Left ventricle myocardium inferior (tissue), 1 donor: Measurements from ENCODE around the gene ACR. TPM values are rescaled to one million over a fixed set of nuclear protein-coding genes. Genes with fewer than 3 reads are reported as not detected.

Experiments used
- DNase-seq: peaks from one replicate; pipeline ENCODE4 v3.0.0-alpha.2; 2020
- H3K27ac ChIP-seq: fragments of 200-600 bp; replicated peaks from 2 replicates; pipeline ENCODE4 v1.8.0; 2021
- H3K27me3 ChIP-seq: fragments of 200-600 bp; 2 replicates; pipeline ENCODE4 v1.8.0; 2021; ENCODE audit warnings: low read depth
- H3K36me3 ChIP-seq: fragments of 200-600 bp; 2 replicates; pipeline ENCODE4 v1.8.0; 2021
- H3K4me1 ChIP-seq: fragments of 200-600 bp; 2 replicates; pipeline ENCODE4 v1.8.0; 2021
- H3K4me3 ChIP-seq: fragments of 200-600 bp; 2 replicates; pipeline ENCODE4 v1.8.0; 2021; ENCODE audit warnings: mild to moderate bottlenecking, moderate library complexity
- H3K9me3 ChIP-seq: fragments of 200-600 bp; replicated peaks from 2 replicates; pipeline ENCODE4 v1.8.0; 2021
- intact Hi-C: fragments of 100-400 bp; cut with micrococcal nuclease; formaldehyde crosslinking; loops from one replicate; pipeline ENCODE4 v1.11.0; 2022
- total RNA-seq: library from RNA; stranded (reverse); fragmentation: NEBNext Ultra II Directional; extraction: Animal tissue kit (Norgen Biotek cat#: 25700); gene quantifications from one replicate; pipeline ENCODE4 v1.2.1, GENCODE V29; 2021
- TF ChIP-seq, protein P1 (sequence below): fragments of 200-600 bp; IDR thresholded peaks from 2 replicates; pipeline ENCODE4 v1.8.0; 2021; ENCODE audit warnings: antibody characterized with exemption, mild to moderate bottlenecking, borderline replicate concordance
- donor health status: DM: no; HTN: yes; CAD: no; lungs with severe emphysema.

The ACR gene
- total RNA-seq, 1 donor from 2014 or later = 0.30 TPM

DNA sequence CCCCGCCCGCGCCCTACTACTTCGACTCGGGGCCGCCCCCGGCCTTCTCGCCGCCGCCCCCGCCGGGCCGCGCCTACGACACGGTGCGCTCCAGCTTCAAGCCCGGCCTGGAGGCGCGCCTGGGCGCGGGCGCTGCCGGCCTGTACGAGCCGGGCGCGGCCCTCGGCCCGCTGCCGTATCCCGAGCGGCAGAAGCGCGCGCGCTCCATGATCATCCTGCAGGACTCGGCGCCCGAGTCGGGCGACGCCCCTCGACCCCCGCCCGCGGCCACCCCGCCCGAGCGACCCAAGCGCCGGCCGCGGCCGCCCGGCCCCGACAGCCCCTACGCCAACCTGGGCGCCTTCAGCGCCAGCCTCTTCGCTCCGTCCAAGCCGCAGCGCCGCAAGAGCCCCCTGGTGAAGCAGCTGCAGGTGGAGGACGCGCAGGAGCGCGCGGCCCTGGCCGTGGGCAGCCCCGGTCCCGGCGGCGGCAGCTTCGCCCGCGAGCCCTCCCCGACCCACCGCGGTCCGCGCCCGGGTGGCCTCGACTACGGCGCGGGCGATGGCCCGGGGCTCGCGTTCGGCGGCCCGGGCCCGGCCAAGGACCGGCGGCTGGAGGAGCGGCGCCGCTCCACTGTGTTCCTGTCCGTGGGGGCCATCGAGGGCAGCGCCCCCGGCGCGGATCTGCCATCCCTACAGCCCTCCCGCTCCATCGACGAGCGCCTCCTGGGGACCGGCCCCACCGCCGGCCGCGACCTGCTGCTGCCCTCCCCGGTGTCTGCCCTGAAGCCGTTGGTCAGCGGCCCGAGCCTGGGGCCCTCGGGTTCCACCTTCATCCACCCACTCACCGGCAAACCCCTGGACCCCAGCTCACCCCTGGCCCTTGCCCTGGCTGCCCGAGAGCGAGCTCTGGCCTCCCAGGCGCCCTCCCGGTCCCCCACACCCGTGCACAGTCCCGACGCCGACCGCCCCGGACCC, 17.4 kb upstream of the ACR start:
- Histone ChIP-seq H3K9me3 (no peaks in the 10 kb centered on the region), H3K27me3 (peaks cover 42% of the 10 kb centered on the region), H3K27ac (peak overlapping the region; percentile 27), H3K36me3 (peaks cover 22% of the 10 kb centered on the region), H3K4me1 (peaks cover 53% of the 10 kb centered on the region), H3K4me3 (peak overlapping the region; percentile 41)
- intact Hi-C loops = no loop called here
- DNase-seq = no peak
- TF ChIP-seq, protein P1, sequence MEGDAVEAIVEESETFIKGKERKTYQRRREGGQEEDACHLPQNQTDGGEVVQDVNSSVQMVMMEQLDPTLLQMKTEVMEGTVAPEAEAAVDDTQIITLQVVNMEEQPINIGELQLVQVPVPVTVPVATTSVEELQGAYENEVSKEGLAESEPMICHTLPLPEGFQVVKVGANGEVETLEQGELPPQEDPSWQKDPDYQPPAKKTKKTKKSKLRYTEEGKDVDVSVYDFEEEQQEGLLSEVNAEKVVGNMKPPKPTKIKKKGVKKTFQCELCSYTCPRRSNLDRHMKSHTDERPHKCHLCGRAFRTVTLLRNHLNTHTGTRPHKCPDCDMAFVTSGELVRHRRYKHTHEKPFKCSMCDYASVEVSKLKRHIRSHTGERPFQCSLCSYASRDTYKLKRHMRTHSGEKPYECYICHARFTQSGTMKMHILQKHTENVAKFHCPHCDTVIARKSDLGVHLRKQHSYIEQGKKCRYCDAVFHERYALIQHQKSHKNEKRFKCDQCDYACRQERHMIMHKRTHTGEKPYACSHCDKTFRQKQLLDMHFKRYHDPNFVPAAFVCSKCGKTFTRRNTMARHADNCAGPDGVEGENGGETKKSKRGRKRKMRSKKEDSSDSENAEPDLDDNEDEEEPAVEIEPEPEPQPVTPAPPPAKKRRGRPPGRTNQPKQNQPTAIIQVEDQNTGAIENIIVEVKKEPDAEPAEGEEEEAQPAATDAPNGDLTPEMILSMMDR = no peak

DNA sequence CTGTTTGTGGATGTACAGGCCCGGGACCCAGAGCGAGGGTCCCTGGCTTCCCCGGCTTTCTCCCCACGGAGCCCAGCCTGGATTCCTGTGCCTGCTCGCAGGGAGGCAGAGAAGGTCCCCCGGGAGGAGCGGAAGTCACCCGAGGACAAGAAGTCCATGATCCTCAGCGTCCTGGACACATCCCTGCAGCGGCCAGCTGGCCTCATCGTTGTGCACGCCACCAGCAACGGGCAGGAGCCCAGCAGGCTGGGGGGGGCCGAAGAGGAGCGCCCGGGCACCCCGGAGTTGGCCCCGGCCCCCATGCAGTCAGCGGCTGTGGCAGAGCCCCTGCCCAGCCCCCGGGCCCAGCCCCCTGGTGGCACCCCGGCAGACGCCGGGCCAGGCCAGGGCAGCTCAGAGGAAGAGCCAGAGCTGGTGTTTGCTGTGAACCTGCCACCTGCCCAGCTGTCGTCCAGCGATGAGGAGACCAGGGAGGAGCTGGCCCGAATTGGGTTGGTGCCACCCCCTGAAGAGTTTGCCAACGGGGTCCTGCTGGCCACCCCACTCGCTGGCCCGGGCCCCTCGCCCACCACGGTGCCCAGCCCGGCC, 16.7 kb upstream of the ACR start:
- Histone ChIP-seq H3K36me3 (peaks cover 26% of the 10 kb centered on the region), H3K4me3 (no peak overlapping the region), H3K4me1 (peaks cover 61% of the 10 kb centered on the region), H3K27me3 (peaks cover 42% of the 10 kb centered on the region), H3K27ac (peak overlapping the region; percentile 27), H3K9me3 (no peaks in the 10 kb centered on the region)
- DNase-seq = no peak
- intact Hi-C loops = no loop called here
- TF ChIP-seq, protein P1 = no peak

DNA sequence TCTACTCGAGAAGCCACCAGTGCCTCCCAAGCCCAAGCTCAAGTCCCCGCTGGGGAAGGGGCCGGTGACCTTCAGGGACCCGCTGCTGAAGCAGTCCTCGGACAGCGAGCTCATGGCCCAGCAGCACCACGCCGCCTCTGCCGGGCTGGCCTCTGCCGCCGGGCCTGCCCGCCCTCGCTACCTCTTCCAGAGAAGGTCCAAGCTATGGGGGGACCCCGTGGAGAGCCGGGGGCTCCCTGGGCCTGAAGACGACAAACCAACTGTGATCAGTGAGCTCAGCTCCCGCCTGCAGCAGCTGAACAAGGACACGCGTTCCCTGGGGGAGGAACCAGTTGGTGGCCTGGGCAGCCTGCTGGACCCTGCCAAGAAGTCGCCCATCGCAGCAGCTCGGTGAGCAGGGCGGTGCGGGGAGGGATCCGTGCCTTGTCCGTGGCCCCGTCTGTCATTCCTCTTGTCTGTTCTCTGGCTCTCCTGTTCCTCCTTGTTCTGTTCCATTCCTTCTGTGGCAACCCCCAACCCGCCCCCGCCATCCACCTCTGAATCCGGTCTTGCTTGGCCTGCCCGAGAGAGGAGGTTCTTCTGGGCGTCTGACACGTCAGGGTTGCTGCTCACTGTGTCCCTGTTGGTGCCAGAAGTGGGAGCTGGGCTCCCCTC, 15.8 kb upstream of the ACR start:
- intact Hi-C loops = no loop called here
- Histone ChIP-seq H3K27me3 (peaks cover 42% of the 10 kb centered on the region), H3K36me3 (peaks cover 31% of the 10 kb centered on the region), H3K4me1 (peaks cover 69% of the 10 kb centered on the region), H3K4me3 (peak overlapping the region; percentile 0), H3K9me3 (no peaks in the 10 kb centered on the region), H3K27ac (peak overlapping the region; percentile 19)
- DNase-seq = no peak
- TF ChIP-seq, protein P1 = no peak

DNA sequence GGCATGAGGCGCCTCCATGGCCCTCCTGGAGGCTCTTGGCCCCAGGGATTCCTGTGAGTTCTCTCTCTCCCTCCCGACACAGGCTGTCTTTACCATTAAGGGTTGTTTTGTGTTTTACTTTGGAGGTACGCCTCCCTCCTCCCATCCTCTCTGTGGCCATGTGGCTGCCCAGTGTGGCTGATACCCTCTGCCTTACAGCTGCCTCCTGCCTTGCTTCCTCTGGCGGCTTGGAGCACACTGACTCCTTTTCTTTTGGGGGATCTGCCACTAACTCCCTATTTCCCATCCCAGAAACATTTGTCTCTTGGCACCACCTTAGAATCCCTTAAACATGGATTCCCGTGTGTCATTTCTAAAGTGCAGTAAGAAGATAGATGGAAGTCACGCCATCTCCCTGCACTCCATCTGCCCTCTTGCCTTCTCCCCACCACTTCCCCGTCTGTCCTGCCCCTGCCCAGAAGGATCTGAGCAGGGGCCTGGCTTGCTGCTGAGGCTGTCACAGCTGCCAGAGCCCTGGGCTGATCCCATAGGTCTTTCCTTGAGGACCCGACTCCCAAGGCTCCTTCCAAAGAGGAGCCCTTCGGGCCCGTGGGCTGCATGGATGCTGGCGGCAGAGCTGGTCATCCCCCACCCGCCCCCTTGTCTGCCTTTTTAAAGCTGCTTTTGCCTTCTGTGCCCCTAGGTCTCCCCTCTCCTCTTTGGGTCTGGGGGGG, 15.1 kb upstream of the ACR start:
- Histone ChIP-seq H3K36me3 (peaks cover 31% of the 10 kb centered on the region), H3K27ac (peak overlapping the region; percentile 19), H3K9me3 (no peaks in the 10 kb centered on the region), H3K4me3 (no peak overlapping the region), H3K27me3 (peaks cover 42% of the 10 kb centered on the region), H3K4me1 (peaks cover 76% of the 10 kb centered on the region)
- DNase-seq = no peak
- intact Hi-C loops = no loop called here
- TF ChIP-seq, protein P1 = no peak

DNA sequence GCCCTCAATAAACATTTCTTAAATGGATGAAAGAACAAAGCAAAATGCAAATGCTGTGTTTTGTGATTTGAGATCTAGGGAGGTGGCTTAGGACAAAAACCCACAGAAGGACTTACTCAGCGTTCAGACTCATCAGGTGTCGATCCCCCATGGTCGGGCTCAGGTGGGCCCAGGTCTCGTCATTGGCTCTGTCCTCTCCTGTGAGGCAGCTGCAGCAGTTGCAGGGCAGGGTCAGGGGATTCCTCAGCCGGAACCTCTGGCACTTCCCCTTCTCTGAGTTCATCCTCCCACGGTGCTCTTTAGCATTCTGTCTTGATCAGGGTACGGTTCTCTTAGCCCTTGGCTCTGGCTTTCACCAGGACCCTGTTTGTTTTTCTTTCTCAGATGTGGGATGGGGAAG, 14.0 kb upstream of the ACR start:
- Histone ChIP-seq H3K27ac (peak overlapping the region; percentile 23), H3K36me3 (peaks cover 35% of the 10 kb centered on the region), H3K27me3 (peaks cover 42% of the 10 kb centered on the region), H3K9me3 (no peaks in the 10 kb centered on the region), H3K4me3 (no peak overlapping the region), H3K4me1 (peaks cover 87% of the 10 kb centered on the region)
- DNase-seq = no peak
- TF ChIP-seq, protein P1 = no peak
- intact Hi-C loops = no loop called here
